Pericardium fibroblast (primary cell): ENCODE data around the gene MRGPRX3. TPM values are rescaled to one million over a fixed set of nuclear protein-coding genes. Genes with fewer than 3 reads are reported as not detected.

Experiments
- total RNA-seq: library from RNA; depleted of rRNA; stranded (reverse); fragments of >200 nt; gene quantifications from 2 replicates; pipeline ENCODE4 v1.2.3, GENCODE V29; 2015

Gene MRGPRX3
- total RNA-seq = not detected in 2 replicates

DNA sequence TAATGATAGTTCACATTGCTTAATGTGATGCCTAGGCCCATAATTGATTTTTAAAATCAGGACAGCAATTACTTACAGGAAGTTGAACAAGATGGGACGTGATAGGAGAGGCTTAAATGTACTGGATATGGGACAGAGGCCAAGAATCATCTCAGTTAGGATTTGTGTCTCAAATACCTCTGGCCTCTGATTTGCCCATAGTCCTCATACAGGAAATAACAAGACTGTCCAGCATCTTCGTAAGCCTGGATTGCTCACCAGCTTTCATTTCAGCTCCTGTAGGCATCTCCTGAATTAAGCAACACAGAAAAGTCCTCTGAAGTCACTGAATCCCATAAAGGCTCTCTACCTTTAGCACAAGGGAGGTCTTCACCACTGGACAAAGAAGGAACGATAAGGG, at the start of gene MRGPRX3:
Gene MRGPRX3, plus strand, starts transcription at position 231 of the 400 bp plus-strand sequence. CDS start 4,632 bp downstream, outside the sequence.

DNA sequence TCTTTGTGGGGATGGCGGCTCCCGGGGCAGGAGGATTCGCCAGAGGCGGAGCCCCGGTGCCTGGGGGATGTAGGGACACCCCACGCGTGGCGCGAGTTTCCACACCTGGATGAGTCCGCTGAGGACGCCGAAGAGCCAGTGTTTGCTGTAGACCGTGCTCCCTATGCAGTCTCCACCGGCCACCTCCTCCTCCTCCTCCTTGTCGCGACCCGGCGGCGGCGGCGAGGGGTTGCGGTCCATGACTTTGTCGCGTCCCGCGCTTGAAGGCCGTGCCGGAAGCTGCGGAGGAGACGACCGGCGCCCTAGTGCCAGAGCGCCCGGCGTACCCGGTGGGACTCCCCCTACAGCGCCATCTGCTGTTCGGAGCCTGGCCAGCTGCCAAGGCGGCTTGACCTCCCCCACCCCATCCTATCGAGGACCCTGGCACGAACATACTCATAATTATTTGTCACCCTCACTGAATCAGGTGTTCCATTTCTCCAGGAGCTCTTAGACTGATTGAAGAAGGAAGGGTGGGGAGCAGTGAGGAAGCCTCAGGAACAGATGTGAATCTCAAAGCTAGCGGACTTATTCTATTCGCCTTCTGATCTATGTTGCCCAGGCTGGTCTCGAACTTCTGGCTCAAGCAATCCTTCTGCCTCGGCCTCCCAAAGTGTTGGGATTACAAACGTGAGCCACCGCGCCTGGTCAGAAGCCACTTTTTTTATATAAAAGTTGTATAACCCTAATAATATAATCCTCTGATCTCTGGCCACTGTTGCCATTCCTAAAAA, 26.4 kb upstream of the MRGPRX3 start, which contains the start of gene SAAL1:
Gene SAAL1, minus strand, starts transcription at position 281 of the 773 bp plus-strand sequence. Its CDS starts 41 bp downstream, at position 240.

DNA sequence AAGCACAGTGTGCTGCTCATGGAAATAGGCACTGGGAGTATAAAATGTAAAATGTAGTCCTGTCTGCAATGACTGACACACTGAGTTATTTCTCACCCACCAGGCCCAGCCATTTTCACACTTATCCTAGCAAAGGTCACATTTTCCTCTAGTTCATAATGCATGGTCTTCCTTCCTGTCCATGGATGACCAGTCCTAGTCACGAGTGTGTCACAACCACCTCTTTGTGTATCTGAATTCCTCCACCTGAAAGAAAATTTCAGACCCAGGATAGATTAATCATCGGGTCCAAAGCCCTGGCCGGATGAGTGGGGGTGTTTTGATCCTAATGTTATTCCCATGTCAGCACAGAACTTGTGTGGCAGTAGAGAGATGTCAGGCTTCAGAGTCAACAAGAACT, 40.3 kb downstream of the MRGPRX3 start, which contains the start of gene MRGPRX4:
Gene MRGPRX4, plus strand, starts transcription at position 172 of the 400 bp plus-strand sequence. CDS start 420 bp downstream, outside the sequence.

Other genes with a start within 250 kb of the MRGPRX3 start
- 13.0 and 15.4 TPM in 2 replicates for gene SERGEF, start 119.5 kb upstream of the MRGPRX3 start, total RNA-seq
- gene TPH1, start 86.3 kb upstream of the MRGPRX3 start, total RNA-seq = 0.23 TPM in 1 of 2 replicates, not detected in the other
- gene SAAL1, start 26.5 kb upstream of the MRGPRX3 start, total RNA-seq = 11.8 and 12.2 TPM in 2 replicates
- not detected in 2 replicates for gene MRGPRX4, start 40.3 kb downstream of the MRGPRX3 start, total RNA-seq
- gene SAA4, start 104.2 kb downstream of the MRGPRX3 start, total RNA-seq = not detected in 2 replicates
- 0.47 TPM in 1 of 2 replicates, not detected in the other for gene SAA2, start 116.1 kb downstream of the MRGPRX3 start, total RNA-seq
- 0.34 and 15.5 TPM in 2 replicates for gene SAA1, start 133.7 kb downstream of the MRGPRX3 start, total RNA-seq
- gene HPS5, start 189.6 kb downstream of the MRGPRX3 start, total RNA-seq = 11.3 and 33.0 TPM in 2 replicates
- gene GTF2H1, start 190.0 kb downstream of the MRGPRX3 start, total RNA-seq = 41.9 and 55.7 TPM in 2 replicates